PFSK-1 (cell line): Measurements from ENCODE around the gene VAT1.

Experiments
- FOXP2 ChIP-seq: optimal IDR thresholded peaks from 2 replicates; pipeline ENCODE3; 2011; ENCODE audit warnings: borderline replicate concordance, control low read depth, inconsistent platforms; ENCODE audit not compliant: insufficient read depth; ENCODE audit errors: extremely low read length, extremely low read depth
- TF ChIP-seq, protein P1 (sequence below), 2 experiments: IDR thresholded peaks; 2 replicates each; pipeline versions ENCODE4 v1.6.1 to v1.8.0; 2011 to 2012; ENCODE audit warnings: low read depth in 2 of 2, low read length in 2 of 2, control low read depth in 1 of 2, inconsistent platforms in 1 of 2, mild to moderate bottlenecking in 1 of 2, moderate library complexity in 1 of 2; ENCODE audit not compliant: insufficient read depth in 1 of 2

DNA sequence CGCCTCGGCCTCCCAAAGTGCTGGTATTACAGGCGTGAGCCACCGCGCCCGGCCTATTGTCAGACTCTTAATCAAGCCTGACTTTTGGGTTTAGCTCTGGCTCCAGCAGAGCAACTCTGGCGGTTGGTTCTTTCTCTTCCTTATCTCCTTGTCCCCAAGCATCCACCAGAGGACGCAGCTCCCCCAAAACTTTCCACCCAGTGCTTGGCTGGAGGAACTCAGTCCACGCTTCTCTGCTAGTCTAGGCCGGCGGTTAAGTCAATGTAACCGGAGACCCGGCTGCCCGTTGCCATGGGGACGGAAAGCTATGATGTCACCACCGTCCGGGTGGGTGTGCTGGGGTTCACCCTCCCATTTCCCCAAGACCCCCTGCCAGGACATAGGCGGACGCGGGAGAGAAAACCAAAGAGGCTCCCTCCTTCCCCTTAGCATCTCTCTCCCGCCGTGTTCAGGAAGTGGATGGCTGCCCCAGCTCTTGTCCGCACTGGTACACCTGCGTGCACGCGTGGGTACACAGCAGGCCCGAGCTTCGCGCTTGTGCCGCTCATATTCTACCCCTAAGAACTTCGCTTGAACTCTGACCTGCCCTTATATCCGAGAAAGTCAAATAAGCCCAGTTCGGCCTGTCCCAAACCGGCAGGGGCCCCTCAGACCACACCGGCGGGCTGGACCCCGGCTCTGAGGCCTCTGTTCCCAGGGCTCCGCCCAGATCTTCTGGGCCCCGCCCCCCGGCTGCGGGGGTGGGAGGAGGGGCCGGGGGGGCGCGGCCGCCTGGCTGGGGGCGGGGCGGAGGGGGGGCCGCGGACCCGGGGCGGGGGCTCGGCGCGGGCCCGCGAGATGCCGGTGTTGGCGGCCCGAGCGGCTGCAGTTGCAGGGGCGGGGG, 2.5 kb upstream of the VAT1 start, which contains the start of gene RND2:
- TF ChIP-seq, protein P1, sequence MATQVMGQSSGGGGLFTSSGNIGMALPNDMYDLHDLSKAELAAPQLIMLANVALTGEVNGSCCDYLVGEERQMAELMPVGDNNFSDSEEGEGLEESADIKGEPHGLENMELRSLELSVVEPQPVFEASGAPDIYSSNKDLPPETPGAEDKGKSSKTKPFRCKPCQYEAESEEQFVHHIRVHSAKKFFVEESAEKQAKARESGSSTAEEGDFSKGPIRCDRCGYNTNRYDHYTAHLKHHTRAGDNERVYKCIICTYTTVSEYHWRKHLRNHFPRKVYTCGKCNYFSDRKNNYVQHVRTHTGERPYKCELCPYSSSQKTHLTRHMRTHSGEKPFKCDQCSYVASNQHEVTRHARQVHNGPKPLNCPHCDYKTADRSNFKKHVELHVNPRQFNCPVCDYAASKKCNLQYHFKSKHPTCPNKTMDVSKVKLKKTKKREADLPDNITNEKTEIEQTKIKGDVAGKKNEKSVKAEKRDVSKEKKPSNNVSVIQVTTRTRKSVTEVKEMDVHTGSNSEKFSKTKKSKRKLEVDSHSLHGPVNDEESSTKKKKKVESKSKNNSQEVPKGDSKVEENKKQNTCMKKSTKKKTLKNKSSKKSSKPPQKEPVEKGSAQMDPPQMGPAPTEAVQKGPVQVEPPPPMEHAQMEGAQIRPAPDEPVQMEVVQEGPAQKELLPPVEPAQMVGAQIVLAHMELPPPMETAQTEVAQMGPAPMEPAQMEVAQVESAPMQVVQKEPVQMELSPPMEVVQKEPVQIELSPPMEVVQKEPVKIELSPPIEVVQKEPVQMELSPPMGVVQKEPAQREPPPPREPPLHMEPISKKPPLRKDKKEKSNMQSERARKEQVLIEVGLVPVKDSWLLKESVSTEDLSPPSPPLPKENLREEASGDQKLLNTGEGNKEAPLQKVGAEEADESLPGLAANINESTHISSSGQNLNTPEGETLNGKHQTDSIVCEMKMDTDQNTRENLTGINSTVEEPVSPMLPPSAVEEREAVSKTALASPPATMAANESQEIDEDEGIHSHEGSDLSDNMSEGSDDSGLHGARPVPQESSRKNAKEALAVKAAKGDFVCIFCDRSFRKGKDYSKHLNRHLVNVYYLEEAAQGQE (IDR thresholded peaks at IDR 0.05; ENCODE audit: insufficient read depth in 1 of 2, low read depth in 2 of 2, low read length in 2 of 2): no peak
- no peak for TF ChIP-seq FOXP2
